ENCODE measurements around the gene GKN1. TPM values are rescaled to one million over a fixed set of nuclear protein-coding genes. Genes with fewer than 3 reads are reported as not detected.
"Not testable (repeated sequence)": the region's sequence is repeated elsewhere in the genome, so short reads cannot be mapped to it uniquely, and the experiment has no call there.

GKN1 gene
- total and polyA plus RNA-seq, 8 donors, result 0.75 to 8.0 TPM; not detected in 6

DNA sequence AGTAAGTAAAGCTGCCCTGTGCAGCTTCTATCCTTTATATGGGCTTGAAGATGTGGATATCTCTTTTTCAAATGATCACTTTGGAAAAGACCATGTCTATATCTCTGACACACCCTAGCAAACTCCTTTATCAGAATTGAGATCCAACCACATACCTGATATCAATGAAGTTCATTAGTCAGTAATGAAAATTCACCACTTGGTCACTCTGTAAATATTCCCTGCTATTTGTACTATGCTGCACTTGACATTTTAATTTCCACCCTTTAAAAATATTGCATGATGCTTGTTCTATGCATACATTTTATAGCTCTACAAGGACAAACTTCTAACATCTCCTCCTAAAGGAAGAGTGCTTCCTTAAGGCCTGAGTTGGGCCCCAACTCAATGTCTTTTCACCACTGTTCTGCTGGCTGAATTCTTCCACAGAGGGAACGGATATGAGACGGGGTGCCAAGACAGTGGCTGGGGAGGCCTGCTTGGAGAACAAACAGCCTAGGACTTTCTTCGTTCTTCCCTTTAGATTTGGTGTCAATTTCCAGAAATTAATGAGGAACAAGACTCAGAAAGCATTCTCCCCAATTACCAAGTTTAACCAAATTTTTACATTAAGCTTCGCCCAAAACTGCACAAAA is 21.4 kb upstream of the GKN1 start, which contains the start of gene GKN2:
TSS of gene GKN2 (minus strand) at position 7 of the 635 bp plus-strand sequence. CDS start 32 bp downstream, outside the sequence.
- no peak within 1 kb of the TSS for H3K4me3 ChIP-seq
- DNase-seq, result no peak
- ATAC-seq, result no peak

GRCh38 chr2:68955432-68955831 is 19.0 kb upstream of the GKN1 start:
- H3K9me3 ChIP-seq; H3K4me3 ChIP-seq; H3K27ac ChIP-seq; FAIRE-seq; DNase-seq; H3K36me3 ChIP-seq; H3K4me1 ChIP-seq; H3K27me3 ChIP-seq; ATAC-seq; intact Hi-C loops (cut with DNase I): not testable (repeated sequence)
- WGBS, 2 donors, result 95 to 96% methylated on average over 5 of the region's 5 CpGs

More for the DNA sequence above, 21.4 kb upstream of the GKN1 start, which contains the start of gene GKN2:
- Histone ChIP-seq H3K27me3 (peaks cover 0 to 2% (median 0%) of the 10 kb centered on the region in 4 donors), H3K4me1 (no peaks in the 10 kb centered on the region), H3K9me3 (no peaks in the 10 kb centered on the region), H3K36me3 (no peaks in the 10 kb centered on the region), H3K27ac (no peak within 1 kb of the TSS)
- intact Hi-C loops (cut with DNase I), result no loop called here
- FAIRE-seq, result no peak
- TF ChIP-seq CTCF (IDR thresholded peaks at IDR 0.05), result no peak
- WGBS, 2 donors, result 84 to 88% methylated on average over 4 of the region's 4 CpGs

GRCh38 chr2:68959001-68959400 is 15.4 kb upstream of the GKN1 start:
- Histone ChIP-seq H3K27me3 (peaks cover 0 to 2% (median 0%) of the 10 kb centered on the region in 4 donors), H3K9me3 (no peaks in the 10 kb centered on the region), H3K4me1 (no peaks in the 10 kb centered on the region), H3K36me3 (no peaks in the 10 kb centered on the region), H3K27ac (no peak overlapping the region), H3K4me3 (no peak overlapping the region)
- FAIRE-seq, result no peak
- intact Hi-C loops (cut with DNase I), result no loop called here
- DNase-seq, result no peak
- 84 to 94% methylated on average over 1 of the region's 1 CpG for WGBS, 2 donors
- no peak for ATAC-seq
- no peak for TF ChIP-seq CTCF (IDR thresholded peaks at IDR 0.05)

DNA sequence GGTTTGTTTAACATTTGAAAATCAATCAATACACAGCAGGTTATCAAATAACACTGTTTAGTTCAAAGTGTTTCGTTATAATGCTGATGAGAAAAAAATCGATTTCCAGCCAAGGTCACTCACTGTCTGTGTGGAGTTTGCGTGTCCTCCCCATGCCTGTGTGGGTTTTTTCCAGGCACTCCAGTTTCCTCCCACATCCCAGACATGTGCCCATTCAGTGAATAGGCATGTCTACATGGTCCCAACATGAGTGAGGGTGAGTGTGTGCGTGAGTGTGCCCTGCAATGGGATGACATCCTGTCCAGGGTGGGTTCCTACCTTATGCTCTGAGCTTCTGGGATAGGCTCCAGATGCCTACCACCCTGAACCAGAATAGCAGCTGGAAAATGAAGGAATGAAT is 13.1 kb upstream of the GKN1 start:
- Histone ChIP-seq H3K27me3 (peaks cover 0 to 2% (median 0%) of the 10 kb centered on the region in 4 donors), H3K27ac (no peak overlapping the region), H3K9me3 (no peaks in the 10 kb centered on the region), H3K36me3 (no peaks in the 10 kb centered on the region), H3K4me1 (no peaks in the 10 kb centered on the region), H3K4me3 (no peak overlapping the region)
- WGBS, 2 donors, result 36 to 38% methylated on average over 4 of the region's 4 CpGs
- no peak for ATAC-seq
- intact Hi-C loops (cut with DNase I), result no loop called here
- no peak for FAIRE-seq
- no peak for TF ChIP-seq CTCF (IDR thresholded peaks at IDR 0.05)
- no peak for DNase-seq

GRCh38 chr2:68964282-68964681 is 10.2 kb upstream of the GKN1 start:
- Histone ChIP-seq H3K4me1 (no peaks in the 10 kb centered on the region), H3K4me3 (no peak overlapping the region), H3K36me3 (no peaks in the 10 kb centered on the region), H3K9me3 (no peaks in the 10 kb centered on the region), H3K27me3 (no peaks in the 10 kb centered on the region), H3K27ac (no peak overlapping the region)
- FAIRE-seq, result no peak
- ATAC-seq, result no peak
- intact Hi-C loops (cut with DNase I), result no loop called here
- no peak for DNase-seq
- TF ChIP-seq CTCF (IDR thresholded peaks at IDR 0.05), result no peak

All from pancreas (tissue), 10 donors.